SK-N-SH (cell line): ENCODE results near the gene TMEM223. TPM values are rescaled to one million over a fixed set of nuclear protein-coding genes. Genes with fewer than 3 reads are reported as not detected.
A peak's percentile ranks its signal among the peaks of the same experiment; 100 is the strongest.

Experiments used
- CTCF ChIA-PET: fragments of 300-600, 350-600 bp; formaldehyde crosslinking; extraction: SDS; loops from one replicate; lab custom pipeline; 2021; lab: Yijun Ruan, JAX
- POLR2A ChIA-PET: fragments of 350-600 bp; sonication (Branson Sonifier 250); formaldehyde crosslinking; extraction: SDS; loops from one replicate; lab custom pipeline; 2020; ENCODE audit warnings: antibody characterized with exemption, inconsistent platforms; lab: Yijun Ruan, JAX
- DNase-seq: peaks from one replicate; pipeline ENCODE4 v3.0.0; 2012
- H2AFZ ChIP-seq: fragments of 200-600 bp; sonication (generic); 2 replicates; pipeline ENCODE4 v1.8.1; 2016; ENCODE audit warnings: antibody characterized with exemption, mild to moderate bottlenecking, low read depth
- H3F3A ChIP-seq: fragments of 200-600 bp; sonication (generic); replicated peaks from 2 replicates; pipeline ENCODE3; 2016; ENCODE audit warnings: antibody characterized with exemption, mild to moderate bottlenecking; ENCODE audit not compliant: insufficient read depth
- H3K27ac ChIP-seq, 2 experiments: fragments of 200-500 bp in 1 of 2; fragments of 200-600 bp in 1 of 2; sonication (Bioruptor generic) in 1 of 2; sonication (generic), shearing (Covaris generic) in 1 of 2; 2 replicates each; pipeline versions ENCODE4 v1.5.1 to v1.6.1; 2014 to 2016; ENCODE audit warnings: low read depth in 2 of 2, inconsistent platforms in 1 of 2, low read length in 1 of 2, mild to moderate bottlenecking in 1 of 2, mixed read lengths in 1 of 2
- H3K27me3 ChIP-seq: fragments of 200-600 bp; sonication (generic), shearing (Covaris generic); 2 replicates; pipeline ENCODE4 v1.6.1; 2016; ENCODE audit warnings: mixed run types; ENCODE audit not compliant: insufficient read depth
- H3K36me3 ChIP-seq, 2 experiments: fragments of 200-500 bp in 1 of 2; fragments of 200-600 bp in 1 of 2; sonication (Bioruptor generic) in 1 of 2; sonication (generic) in 1 of 2; replicated peaks in 1 of 2; 2 replicates each; pipeline versions ENCODE3 to v1.5.1; 2014 to 2016; ENCODE audit warnings: low read length in 1 of 2, mild to moderate bottlenecking in 1 of 2; ENCODE audit not compliant: insufficient read depth in 2 of 2, control insufficient read depth in 1 of 2
- H3K4me1 ChIP-seq, 2 experiments: fragments of 200-500 bp in 1 of 2; fragments of 200-600 bp in 1 of 2; sonication (Bioruptor generic) in 1 of 2; sonication (generic), shearing (Covaris generic) in 1 of 2; 2 replicates each; pipeline versions ENCODE4 v1.5.1 to v1.6.1; 2014 to 2016; ENCODE audit warnings: low read depth in 1 of 2, low read length in 1 of 2, mixed run types in 1 of 2; ENCODE audit not compliant: insufficient read depth in 2 of 2, control insufficient read depth in 1 of 2
- H3K4me2 ChIP-seq: fragments of 200-600 bp; sonication (generic), shearing (Covaris generic); 2 replicates; pipeline ENCODE4 v1.6.1; 2017; ENCODE audit warnings: mixed run types
- H3K4me3 ChIP-seq, 2 experiments: fragments of 200-500 bp in 1 of 2; fragments of 200-600 bp in 1 of 2; sonication (Bioruptor generic) in 1 of 2; sonication (generic), shearing (Covaris generic) in 1 of 2; 2 replicates each; pipeline versions ENCODE4 v1.5.1 to v1.8.1; 2014 to 2016; ENCODE audit warnings: low read depth in 2 of 2, inconsistent platforms in 1 of 2, low read length in 1 of 2, mild to moderate bottlenecking in 1 of 2, mixed read lengths in 1 of 2, moderate library complexity in 1 of 2
- H3K79me2 ChIP-seq: fragments of 200-600 bp; sonication (generic); 2 replicates; pipeline ENCODE4 v1.8.1; 2017; ENCODE audit warnings: mild to moderate bottlenecking; ENCODE audit not compliant: insufficient read depth
- H3K9ac ChIP-seq: fragments of 200-600 bp; sonication (generic); 2 replicates; pipeline ENCODE4 v1.6.1; 2017; ENCODE audit warnings: mixed run types
- H3K9me2 ChIP-seq: fragments of 200-600 bp; sonication (generic); 2 replicates; pipeline ENCODE4 v1.6.1; 2017; ENCODE audit warnings: mixed run types
- H3K9me3 ChIP-seq: fragments of 200-600 bp; sonication (generic); 2 replicates; pipeline ENCODE4 v1.6.1; 2017; ENCODE audit warnings: mixed run types, mild to moderate bottlenecking, moderate library complexity
- H4K20me1 ChIP-seq: fragments of 200-600 bp; sonication (generic); 2 replicates; pipeline ENCODE4 v1.6.1; 2017; ENCODE audit warnings: mild to moderate bottlenecking, mixed run types; ENCODE audit not compliant: insufficient read depth
- ELF1 ChIP-seq: IDR thresholded peaks from 2 replicates; pipeline ENCODE4 v1.4.0; 2012
- EZH2phosphoT487 ChIP-seq: fragments of 200-600 bp; sonication (generic); IDR thresholded peaks from 2 replicates; pipeline ENCODE4 v1.6.1; 2017; ENCODE audit warnings: low read depth, mixed run types, mild to moderate bottlenecking, antibody characterized with exemption, moderate library complexity, borderline replicate concordance
- MEF2A ChIP-seq: IDR thresholded peaks from 2 replicates; pipeline ENCODE4 v1.4.0; 2012; ENCODE audit warnings: low read depth, borderline replicate concordance
- PBX3 ChIP-seq: IDR thresholded peaks from 2 replicates; pipeline ENCODE4; 2012
- POLR2AphosphoS5 ChIP-seq: IDR thresholded peaks from 2 replicates; pipeline ENCODE4 v1.6.1; 2012; ENCODE audit warnings: low read depth, low read length
- RCOR1 ChIP-seq: fragments of 150-350 bp; IDR thresholded peaks from 2 replicates; pipeline ENCODE4 v1.6.1; 2017; ENCODE audit warnings: antibody characterized with exemption, low read length
- RFX5 ChIP-seq: IDR thresholded peaks from 2 replicates; pipeline ENCODE4 v1.6.1; 2012; ENCODE audit warnings: mild to moderate bottlenecking, improper control_type of control experiment, low read length
- SIN3A ChIP-seq: IDR thresholded peaks from 2 replicates; pipeline ENCODE4 v1.6.1; 2012; ENCODE audit warnings: low read depth, mild to moderate bottlenecking, low read length, moderate library complexity, borderline replicate concordance
- SMC3 ChIP-seq: IDR thresholded peaks from 2 replicates; pipeline ENCODE4 v1.6.1; 2012; ENCODE audit warnings: low read depth, low read length, improper control_type of control experiment
- TAF1 ChIP-seq: IDR thresholded peaks from 2 replicates; pipeline ENCODE4 v1.6.1; 2012; ENCODE audit warnings: low read depth, mild to moderate bottlenecking, low read length, moderate library complexity, borderline replicate concordance
- USF2 ChIP-seq: fragments of 150-350 bp; IDR thresholded peaks from 2 replicates; pipeline ENCODE4 v1.6.1; 2017; ENCODE audit warnings: antibody characterized with exemption, low read length, low read depth, borderline replicate concordance
- YY1 ChIP-seq: IDR thresholded peaks from 2 replicates; pipeline ENCODE4 v1.4.0; 2012; ENCODE audit warnings: low read depth, mild to moderate bottlenecking
- WGBS: methylation state at CpG from one replicate; pipeline ENCODE4 v1.1.6; 2017; ENCODE audit warnings: low lambda C conversion rate; 5-methylcytosine and 5-hydroxymethylcytosine counted together
- polyA plus RNA-seq, 3 experiments: library from polyadenylated mRNA; depleted of rRNA; stranded (reverse); fragments of >200 nt; gene quantifications; 2 replicates each; pipeline ENCODE4 v1.2.3, GENCODE V29; 2012
- TF ChIP-seq, protein P1 (sequence below): IDR thresholded peaks from 2 replicates; pipeline ENCODE4 v1.4.0; 2012; ENCODE audit warnings: low read depth, borderline replicate concordance
- TF ChIP-seq, protein P2 (sequence below): fragments of 150-350 bp; IDR thresholded peaks from 2 replicates; pipeline ENCODE4 v1.6.1; 2016; ENCODE audit warnings: mild to moderate bottlenecking, low read depth, low read length

The TMEM223 gene
- polyA plus RNA-seq, 1 of the 3 experiments (the other 2 are of a cell fraction) = 30.4 TPM

DNA sequence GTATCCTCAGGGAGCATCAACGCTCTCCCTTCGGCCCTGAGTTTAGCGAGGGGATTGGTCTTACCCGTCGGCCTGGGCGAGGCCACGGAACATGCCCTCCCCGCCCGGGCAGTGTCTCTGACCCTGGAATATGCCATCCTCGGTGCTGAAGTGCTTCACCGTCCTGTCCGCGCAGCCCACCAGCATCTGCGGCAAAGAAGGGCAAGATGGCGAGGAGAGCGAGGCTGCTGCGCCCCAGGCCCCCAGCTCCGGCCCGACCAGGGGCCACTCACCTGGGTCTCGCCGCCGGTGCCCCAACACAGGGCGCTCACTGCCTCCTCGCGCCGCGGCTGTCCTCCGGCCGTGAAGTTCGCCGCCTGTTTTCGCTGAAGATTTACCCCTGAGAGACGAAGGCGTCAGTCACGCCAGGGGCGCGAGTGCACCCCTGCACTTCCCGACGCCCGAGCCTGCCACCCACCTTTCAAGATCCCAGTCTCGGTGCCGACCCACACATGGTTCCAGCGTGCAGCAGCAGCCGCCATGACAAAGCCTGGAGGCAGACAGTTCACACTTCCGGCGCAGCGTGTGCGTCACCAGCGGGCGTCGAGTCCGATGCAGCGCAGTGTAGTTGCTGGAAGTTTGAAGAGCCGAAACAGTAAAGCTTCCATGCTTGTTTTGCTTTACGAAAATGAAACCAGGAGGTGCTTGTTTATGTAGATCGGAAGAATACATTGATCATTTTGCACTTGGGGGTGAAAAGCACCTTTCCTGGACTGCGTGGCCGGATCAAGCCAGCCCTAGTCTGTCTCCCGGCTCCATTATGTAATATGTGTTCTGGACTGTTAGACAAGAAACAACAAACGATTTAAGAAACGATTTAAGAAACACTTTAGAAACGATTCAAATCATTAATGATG lies 47.5 kb upstream of the TMEM223 start, which contains the start of gene WDR74 (continued):
- TF ChIP-seq SIN3A (peak; percentile 99), EZH2phosphoT487 (no peak), RCOR1 (peak; percentile 55)
- TF ChIP-seq, protein P1, sequence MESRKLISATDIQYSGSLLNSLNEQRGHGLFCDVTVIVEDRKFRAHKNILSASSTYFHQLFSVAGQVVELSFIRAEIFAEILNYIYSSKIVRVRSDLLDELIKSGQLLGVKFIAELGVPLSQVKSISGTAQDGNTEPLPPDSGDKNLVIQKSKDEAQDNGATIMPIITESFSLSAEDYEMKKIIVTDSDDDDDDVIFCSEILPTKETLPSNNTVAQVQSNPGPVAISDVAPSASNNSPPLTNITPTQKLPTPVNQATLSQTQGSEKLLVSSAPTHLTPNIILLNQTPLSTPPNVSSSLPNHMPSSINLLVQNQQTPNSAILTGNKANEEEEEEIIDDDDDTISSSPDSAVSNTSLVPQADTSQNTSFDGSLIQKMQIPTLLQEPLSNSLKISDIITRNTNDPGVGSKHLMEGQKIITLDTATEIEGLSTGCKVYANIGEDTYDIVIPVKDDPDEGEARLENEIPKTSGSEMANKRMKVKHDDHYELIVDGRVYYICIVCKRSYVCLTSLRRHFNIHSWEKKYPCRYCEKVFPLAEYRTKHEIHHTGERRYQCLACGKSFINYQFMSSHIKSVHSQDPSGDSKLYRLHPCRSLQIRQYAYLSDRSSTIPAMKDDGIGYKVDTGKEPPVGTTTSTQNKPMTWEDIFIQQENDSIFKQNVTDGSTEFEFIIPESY = peak; percentile 68; the same call in 1 of the 2 replicates

- peaks cover 23 to 32% of the 10 kb centered on the region in 2 experiments for H3K36me3 ChIP-seq
- ChIA-PET POLR2A (no interaction called here), CTCF (interaction anchor here (0.8 kb wide), 1 partner anchor 49 kb away, joined by 3 read pairs; no protein-coding TSS in a partner anchor)
- H4K20me1 ChIP-seq = peaks cover 6% of the 10 kb centered on the region; the same call in 1 of the 2 replicates
- no peak overlapping the region for H3K4me2 ChIP-seq
- no peak overlapping the region for H3K9ac ChIP-seq
- no peak overlapping the region for H3K27ac ChIP-seq
- H3K9me2 ChIP-seq = no peaks in the 10 kb centered on the region
- H3K9me3 ChIP-seq = no peaks in the 10 kb centered on the region
- no peak overlapping the region for H3K4me3 ChIP-seq
- WGBS = 80% methylated on average over 6 of the region's 8 CpGs
- no peak for TF ChIP-seq RFX5
- TF ChIP-seq SMC3 = no peak
- TF ChIP-seq, protein P2, sequence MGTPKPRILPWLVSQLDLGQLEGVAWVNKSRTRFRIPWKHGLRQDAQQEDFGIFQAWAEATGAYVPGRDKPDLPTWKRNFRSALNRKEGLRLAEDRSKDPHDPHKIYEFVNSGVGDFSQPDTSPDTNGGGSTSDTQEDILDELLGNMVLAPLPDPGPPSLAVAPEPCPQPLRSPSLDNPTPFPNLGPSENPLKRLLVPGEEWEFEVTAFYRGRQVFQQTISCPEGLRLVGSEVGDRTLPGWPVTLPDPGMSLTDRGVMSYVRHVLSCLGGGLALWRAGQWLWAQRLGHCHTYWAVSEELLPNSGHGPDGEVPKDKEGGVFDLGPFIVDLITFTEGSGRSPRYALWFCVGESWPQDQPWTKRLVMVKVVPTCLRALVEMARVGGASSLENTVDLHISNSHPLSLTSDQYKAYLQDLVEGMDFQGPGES = no peak
- TF ChIP-seq USF2 = no peak
- no peak for TF ChIP-seq MEF2A
- no peak for TF ChIP-seq TAF1
- TF ChIP-seq EZH2phosphoT487 = no peak
- no peak for TF ChIP-seq POLR2AphosphoS5
- no peak for TF ChIP-seq YY1
- no peak for TF ChIP-seq ELF1
- no peak for TF ChIP-seq PBX3
- no peaks in the 10 kb centered on the region for H3K27me3 ChIP-seq
- H3K79me2 ChIP-seq = peaks cover 59% of the 10 kb centered on the region
- peaks cover 14% of the 10 kb centered on the region for H3F3A ChIP-seq
- DNase-seq = no peak
- peaks cover 7 to 27% of the 10 kb centered on the region in 2 experiments; a peak in 3 of 4 replicates for H3K4me1 ChIP-seq
- H2AFZ ChIP-seq = no peak overlapping the region
These were observed 43.5 kb upstream of the TMEM223 start for GRCh38 chr11:62835336-62835735.
